GM19023 (cell line): ENCODE results near the gene SSMEM1.
A peak's percentile ranks its signal among the peaks of the same experiment; 100 is the strongest.
"Not testable (repeated sequence)": the region's sequence is repeated elsewhere in the genome, so short reads cannot be mapped to it uniquely, and the experiment has no call there.

Source experiments
- ATAC-seq: cut with Tn5 transposase; IDR thresholded peaks from one replicate; pipeline ENCODE4 v1.9.1; 2021; ENCODE audit warnings: mild to moderate bottlenecking, moderate library complexity; ENCODE audit not compliant: unreplicated experiment

Gene SSMEM1

GRCh38 chr7:130207642-130208041 is at the start of gene SSMEM1:
Gene SSMEM1 (plus strand): TSS chr7:130207860. CDS start chr7:130207911, 51 bp downstream.
- no peak for ATAC-seq

GRCh38 chr7:130160023-130160422 is 47.6 kb upstream of the SSMEM1 start:
- no peak for ATAC-seq

- no peak for ATAC-seq
Measured at GRCh38 chr7:130160455-130160854, 47.2 kb upstream of the SSMEM1 start.

- no peak for ATAC-seq
Measured at GRCh38 chr7:130162196-130162595, 45.5 kb upstream of the SSMEM1 start.

GRCh38 chr7:130174237-130174959 is 33.3 kb upstream of the SSMEM1 start:
- ATAC-seq = no peak

GRCh38 chr7:130178251-130178650 is 29.4 kb upstream of the SSMEM1 start:
- ATAC-seq = no peak

GRCh38 chr7:130179631-130180030 is 28.0 kb upstream of the SSMEM1 start:
- ATAC-seq = no peak

GRCh38 chr7:130180571-130181262 is 26.9 kb upstream of the SSMEM1 start:
- ATAC-seq = no peak

GRCh38 chr7:130181263-130181605 is 26.4 kb upstream of the SSMEM1 start:
- ATAC-seq = no peak

- ATAC-seq = peak; percentile 73
Measured at GRCh38 chr7:130182990-130183389, 24.7 kb upstream of the SSMEM1 start.

- ATAC-seq = not testable (repeated sequence)
Measured at GRCh38 chr7:130184349-130184748, 23.3 kb upstream of the SSMEM1 start.

- no peak for ATAC-seq
Measured at GRCh38 chr7:130187360-130187759, 20.3 kb upstream of the SSMEM1 start.

GRCh38 chr7:130189343-130189742 is 18.3 kb upstream of the SSMEM1 start:
- no peak for ATAC-seq

- no peak for ATAC-seq
Measured at GRCh38 chr7:130191791-130192190, 15.9 kb upstream of the SSMEM1 start.

GRCh38 chr7:130195396-130195795 is 12.3 kb upstream of the SSMEM1 start:
- ATAC-seq = no peak

GRCh38 chr7:130196476-130196875 is 11.2 kb upstream of the SSMEM1 start:
- no peak for ATAC-seq

GRCh38 chr7:130197094-130197493 is 10.6 kb upstream of the SSMEM1 start:
- no peak for ATAC-seq

- ATAC-seq = no peak
Measured at GRCh38 chr7:130201796-130202195, 5.9 kb upstream of the SSMEM1 start.

GRCh38 chr7:130205084-130205947 is 2.3 kb upstream of the SSMEM1 start, which contains the start of gene TMEM209:
Gene TMEM209 (minus strand): TSS chr7:130205406. CDS start chr7:130205375, 31 bp downstream.
- peak; percentile 95 for ATAC-seq

GRCh38 chr7:130207033-130207432 is 627 bp upstream of the SSMEM1 start:
- ATAC-seq = no peak

- no peak for ATAC-seq
Measured at GRCh38 chr7:130208516-130208915, 856 bp downstream of the SSMEM1 start.
